Ascending aorta (tissue), 2 donors: Measurements from ENCODE around the gene THEM4. TPM values are rescaled to one million over a fixed set of nuclear protein-coding genes. Genes with fewer than 3 reads are reported as not detected.

Experiments used
- DNase-seq, 2 donors: peaks; one replicate each; pipeline ENCODE4 v3.0.0-alpha.2; 2019; ENCODE audit warnings: low spot score in 2 of 2
- H3K27ac ChIP-seq, 2 donors: fragments of 200-600 bp; sonication (generic); one replicate each; pipeline ENCODE4 v1.5.1; 2016 to 2017; ENCODE audit warnings: mild to moderate bottlenecking in 1 of 2
- H3K27me3 ChIP-seq: fragments of 200-600 bp; sonication (generic); one replicate; pipeline ENCODE4 v1.5.1; 2017
- H3K36me3 ChIP-seq, 2 donors: fragments of 200-600 bp; sonication (generic); one replicate each; pipeline ENCODE4 v1.5.1; 2016
- H3K4me1 ChIP-seq, 2 donors: fragments of 200-600 bp; sonication (generic); one replicate each; pipeline ENCODE4 v1.5.1; 2016 to 2017; ENCODE audit warnings: mild to moderate bottlenecking in 1 of 2
- H3K4me3 ChIP-seq, 2 donors: fragments of 200-600 bp; sonication (generic); one replicate each; pipeline ENCODE4 v1.5.1; 2016 to 2017; ENCODE audit warnings: mild to moderate bottlenecking in 1 of 2
- H3K9me3 ChIP-seq, 2 donors: fragments of 200-600 bp; sonication (generic); one replicate each; pipeline ENCODE4 v1.5.1; 2016
- intact Hi-C: fragments of 100-400 bp; cut with DNase I; formaldehyde crosslinking; loops from one replicate; pipeline ENCODE4 v1.15.1; 2023
- total RNA-seq: library from RNA; depleted of rRNA; stranded (reverse); fragments of >200 nt; gene quantifications from one replicate; pipeline ENCODE4 v1.1.0, GENCODE V29; 2016
- TF ChIP-seq, protein P1 (sequence below), 3 experiments: fragments of 200-600 bp in 2 of 3; fragments of 450-650 bp in 1 of 3; sonication (generic) in 2 of 3; IDR thresholded peaks; one replicate each; pipeline ENCODE4 v1.5.1; 2016 to 2019; ENCODE audit warnings: antibody characterized with exemption in 3 of 3, mild to moderate bottlenecking in 1 of 3, moderate library complexity in 1 of 3

The THEM4 gene
- total RNA-seq, 1 donor from 2014 or later, result 7.7 TPM

DNA sequence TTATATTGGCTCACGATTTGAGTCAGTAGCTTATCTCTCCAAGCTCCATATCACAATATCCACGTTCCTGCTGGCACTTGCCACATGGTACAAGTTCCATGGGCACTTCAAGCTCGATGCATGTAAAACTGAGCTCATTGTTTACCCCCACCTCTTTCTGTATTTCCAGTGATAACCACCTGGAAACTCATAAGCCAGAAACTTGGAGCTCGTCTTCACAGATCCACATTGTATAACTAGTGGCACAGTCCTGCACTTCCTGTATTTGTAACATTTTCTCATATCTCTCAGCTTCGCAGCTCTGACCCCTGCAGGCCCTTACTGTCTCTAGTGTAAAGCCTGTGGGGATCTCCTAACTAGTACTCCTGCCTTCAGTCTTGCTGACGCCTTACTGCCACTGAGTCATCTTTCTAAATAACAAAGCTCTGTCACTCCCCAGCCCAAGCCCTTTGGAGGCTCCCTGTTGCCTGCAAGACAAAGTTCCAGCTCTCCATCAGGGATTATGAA is 63.2 kb downstream of the THEM4 start:
- TF ChIP-seq, protein P1, sequence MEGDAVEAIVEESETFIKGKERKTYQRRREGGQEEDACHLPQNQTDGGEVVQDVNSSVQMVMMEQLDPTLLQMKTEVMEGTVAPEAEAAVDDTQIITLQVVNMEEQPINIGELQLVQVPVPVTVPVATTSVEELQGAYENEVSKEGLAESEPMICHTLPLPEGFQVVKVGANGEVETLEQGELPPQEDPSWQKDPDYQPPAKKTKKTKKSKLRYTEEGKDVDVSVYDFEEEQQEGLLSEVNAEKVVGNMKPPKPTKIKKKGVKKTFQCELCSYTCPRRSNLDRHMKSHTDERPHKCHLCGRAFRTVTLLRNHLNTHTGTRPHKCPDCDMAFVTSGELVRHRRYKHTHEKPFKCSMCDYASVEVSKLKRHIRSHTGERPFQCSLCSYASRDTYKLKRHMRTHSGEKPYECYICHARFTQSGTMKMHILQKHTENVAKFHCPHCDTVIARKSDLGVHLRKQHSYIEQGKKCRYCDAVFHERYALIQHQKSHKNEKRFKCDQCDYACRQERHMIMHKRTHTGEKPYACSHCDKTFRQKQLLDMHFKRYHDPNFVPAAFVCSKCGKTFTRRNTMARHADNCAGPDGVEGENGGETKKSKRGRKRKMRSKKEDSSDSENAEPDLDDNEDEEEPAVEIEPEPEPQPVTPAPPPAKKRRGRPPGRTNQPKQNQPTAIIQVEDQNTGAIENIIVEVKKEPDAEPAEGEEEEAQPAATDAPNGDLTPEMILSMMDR (IDR thresholded peaks at IDR 0.05), result no peak

GRCh38 chr1:151843398-151843797 is 65.9 kb downstream of the THEM4 start:
- H3K9me3 ChIP-seq, result no peaks in the 10 kb centered on the region
- H3K27ac ChIP-seq, result no peak overlapping the region
- no peak for DNase-seq
- H3K4me3 ChIP-seq, result no peak overlapping the region
- TF ChIP-seq, protein P1 (IDR thresholded peaks at IDR 0.05), result no peak
- intact Hi-C loops, result no loop called here
- peaks cover 12% of the 10 kb centered on the region for H3K27me3 ChIP-seq
- no peaks in the 10 kb centered on the region for H3K36me3 ChIP-seq
- peaks cover 5 to 8% of the 10 kb centered on the region in 2 donors for H3K4me1 ChIP-seq

More for the DNA sequence above, 63.2 kb downstream of the THEM4 start:
- no peaks in the 10 kb centered on the region for H3K27me3 ChIP-seq
- no peaks in the 10 kb centered on the region for H3K36me3 ChIP-seq
- intact Hi-C loops, result no loop called here
- H3K4me3 ChIP-seq, result no peak overlapping the region
- H3K4me1 ChIP-seq, result no peaks in the 10 kb centered on the region
- no peak for DNase-seq
- H3K27ac ChIP-seq, result no peak overlapping the region
- no peaks in the 10 kb centered on the region for H3K9me3 ChIP-seq

- Histone ChIP-seq H3K9me3 (no peaks in the 10 kb centered on the region), H3K36me3 (no peaks in the 10 kb centered on the region), H3K27ac (no peak overlapping the region), H3K27me3 (peaks cover 15% of the 10 kb centered on the region), H3K4me3 (no peak overlapping the region), H3K4me1 (peaks cover 8 to 10% of the 10 kb centered on the region in 2 donors)
- no peak for DNase-seq
- intact Hi-C loops, result no loop called here
- TF ChIP-seq, protein P1 (IDR thresholded peaks at IDR 0.05), result no peak
These were observed 68.2 kb downstream of the THEM4 start for GRCh38 chr1:151841141-151841540.

GRCh38 chr1:151840421-151840820 is 68.9 kb downstream of the THEM4 start:
- Histone ChIP-seq H3K4me1 (peaks cover 8 to 10% of the 10 kb centered on the region in 2 donors), H3K27ac (no peak overlapping the region), H3K4me3 (no peak overlapping the region), H3K36me3 (no peaks in the 10 kb centered on the region), H3K27me3 (peaks cover 15% of the 10 kb centered on the region), H3K9me3 (no peaks in the 10 kb centered on the region)
- DNase-seq, result no peak
- intact Hi-C loops, result no loop called here
- TF ChIP-seq, protein P1 (IDR thresholded peaks at IDR 0.05), result no peak

DNA sequence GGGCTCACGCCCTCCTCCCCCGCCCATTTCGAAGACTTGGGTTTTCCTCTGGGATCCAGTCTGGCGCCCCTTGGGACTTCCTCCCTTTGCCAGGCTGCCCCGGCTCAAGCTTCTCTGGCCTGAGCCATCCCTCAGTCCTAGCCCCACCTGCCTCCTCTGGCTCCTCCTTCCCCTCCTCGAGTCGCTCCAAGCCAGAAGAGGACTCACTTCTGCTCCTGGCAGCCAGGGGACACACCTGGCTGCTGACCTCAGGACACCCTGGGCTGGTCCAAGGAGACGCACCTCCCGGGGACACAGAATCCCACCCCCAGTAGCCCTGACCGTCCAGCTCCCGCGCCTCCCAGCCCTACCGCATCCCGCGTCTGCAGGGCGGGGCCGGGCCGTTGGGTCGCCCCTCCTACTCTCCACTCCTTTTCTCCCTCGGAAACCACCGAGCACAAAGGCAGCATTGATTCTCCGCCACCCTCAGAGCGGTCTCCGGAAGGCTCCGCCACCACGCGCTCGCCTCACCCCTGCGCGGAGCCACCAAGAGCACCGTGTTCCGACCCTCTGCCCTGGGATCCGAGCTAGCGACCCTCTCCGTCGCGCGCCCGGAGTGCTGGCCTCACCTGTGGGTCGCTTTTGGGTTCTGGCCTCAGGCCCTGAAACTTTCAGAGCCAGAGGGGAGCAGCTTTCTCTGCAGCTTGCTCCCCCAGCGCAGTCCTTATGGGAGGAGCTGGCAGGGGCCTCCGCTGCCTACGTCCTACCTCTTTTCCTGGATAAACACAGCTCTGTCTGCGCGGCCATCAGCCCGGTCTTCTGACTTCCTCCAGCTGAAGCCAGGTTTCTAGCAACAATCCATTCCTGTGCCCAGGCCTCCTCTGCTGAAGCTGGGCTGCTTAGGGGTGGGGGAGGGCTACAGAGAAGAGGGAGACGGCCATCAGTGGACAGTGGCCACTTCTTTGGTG is 69.6 kb downstream of the THEM4 start, which contains the start of gene C2CD4D:
C2CD4D (minus strand) TSS at position 364 of the 947 bp plus-strand sequence. CDS start 831 bp downstream, outside the sequence.
- DNase-seq, result no peak
- peaks cover 8 to 10% of the 10 kb centered on the region in 2 donors for H3K4me1 ChIP-seq
- H3K27ac ChIP-seq, result no peak within 1 kb of the TSS
- intact Hi-C loops, result no loop called here
- no peaks in the 10 kb centered on the region for H3K9me3 ChIP-seq
- TF ChIP-seq, protein P1 (IDR thresholded peaks at IDR 0.05), result no peak
- H3K27me3 ChIP-seq, result peaks cover 15% of the 10 kb centered on the region
- no peaks in the 10 kb centered on the region for H3K36me3 ChIP-seq
- peak within 1 kb of the TSS; percentile 69 to 74 for H3K4me3 ChIP-seq
